HepG2 (cell line): ENCODE data around the gene INTS7. TPM values are rescaled to one million over a fixed set of nuclear protein-coding genes. Genes with fewer than 3 reads are reported as not detected.

Experiments used
- FOXP1 ChIP-seq, 2 experiments: fragments of 450-650 bp in 1 of 2; IDR thresholded peaks; 2 replicates each; pipeline ENCODE4 v1.6.1; 2017 to 2018; ENCODE audit warnings: antibody characterized with exemption in 1 of 2
- GTF3A ChIP-seq: sonication (generic); formaldehyde crosslinking; conservative IDR thresholded peaks from 2 replicates; pipeline ENCODE4 v1.4.0; 2020; ENCODE audit warnings: mild to moderate bottlenecking, missing genetic modification reagents
- HNRNPUL1 ChIP-seq: fragments of 200-400 bp; formaldehyde crosslinking; IDR thresholded peaks from 2 replicates; pipeline ENCODE4 v1.6.1; 2017; ENCODE audit warnings: low read depth, mild to moderate bottlenecking, low read length, moderate library complexity
- PHF8 ChIP-seq: sonication (generic); formaldehyde crosslinking; IDR thresholded peaks from 2 replicates; pipeline ENCODE4 v1.5.0; 2020; ENCODE audit warnings: missing genetic modification reagents
- TBX3 ChIP-seq: fragments of 450-650 bp; IDR thresholded peaks from 2 replicates; pipeline ENCODE4 v1.6.1; 2017; ENCODE audit warnings: antibody characterized with exemption, mild to moderate bottlenecking, inconsistent platforms, borderline replicate concordance
- ZMYM2 ChIP-seq: sonication (generic); formaldehyde crosslinking; IDR thresholded peaks from 2 replicates; pipeline ENCODE4 v1.8.0; 2022; ENCODE audit warnings: mild to moderate bottlenecking, missing genetic modification reagents
- ZNF101 ChIP-seq: sonication (generic); formaldehyde crosslinking; IDR thresholded peaks from 2 replicates; pipeline ENCODE4 v1.4.0; 2020; ENCODE audit warnings: mild to moderate bottlenecking, low read depth, missing genetic modification reagents, borderline replicate concordance
- ZNF124 ChIP-seq: sonication (generic); formaldehyde crosslinking; IDR thresholded peaks from 2 replicates; pipeline ENCODE4 v1.4.0; 2020; ENCODE audit warnings: missing genetic modification reagents
- ZNF282 ChIP-seq: fragments of 450-650 bp; IDR thresholded peaks from 2 replicates; pipeline ENCODE4 v1.6.1; 2018; ENCODE audit not compliant: partially characterized antibody
- ZNF530 ChIP-seq: sonication (generic); formaldehyde crosslinking; IDR thresholded peaks from 2 replicates; pipeline ENCODE4 v1.5.0; 2020; ENCODE audit warnings: low read depth, mild to moderate bottlenecking, missing genetic modification reagents
- ZNF615 ChIP-seq: sonication (generic); formaldehyde crosslinking; IDR thresholded peaks from 2 replicates; pipeline ENCODE4 v1.5.0; 2020; ENCODE audit warnings: mild to moderate bottlenecking, missing genetic modification reagents, borderline replicate concordance
- ZNF619 ChIP-seq: sonication (generic); formaldehyde crosslinking; IDR thresholded peaks from 2 replicates; pipeline ENCODE4 v1.4.0; 2020; ENCODE audit warnings: mild to moderate bottlenecking, missing genetic modification reagents
- ZNF790 ChIP-seq: sonication (generic); formaldehyde crosslinking; IDR thresholded peaks from 2 replicates; pipeline ENCODE4 v1.8.0; 2022; ENCODE audit warnings: missing genetic modification reagents, mild to moderate bottlenecking, borderline replicate concordance
- ZNF891 ChIP-seq: sonication (generic); formaldehyde crosslinking; IDR thresholded peaks from 2 replicates; pipeline ENCODE4 v1.5.0; 2020; ENCODE audit warnings: mild to moderate bottlenecking, missing genetic modification reagents
- ZSCAN29 ChIP-seq: sonication (generic); formaldehyde crosslinking; conservative IDR thresholded peaks from 2 replicates; pipeline ENCODE4 v1.4.0; 2020; ENCODE audit warnings: mild to moderate bottlenecking, missing genetic modification reagents
- polyA plus RNA-seq, 8 experiments: library from polyadenylated mRNA; depleted of rRNA in 3 of 8; stranded (reverse) in 7 of 8; unstranded in 1 of 8; fragments of >200 nt; fragmentation: Illumina TruSeq in 4 of 8; extraction: Trizol in 4 of 8; gene quantifications; 2 replicates each; pipeline versions ENCODE4 v1.2.1 to v1.2.3, GENCODE V29; 2011 to 2016; ENCODE audit warnings: low read depth in 4 of 8, missing spikeins in 1 of 8, mixed read lengths in 1 of 8; ENCODE audit not compliant: insufficient read depth in 1 of 8
- total RNA-seq, 5 experiments: library from RNA; depleted of rRNA; stranded (reverse); fragments of >200 nt; fragmentation: Illumina TruSeq; extraction: Trizol; gene quantifications; 2 replicates each; pipeline ENCODE4 v1.2.3, GENCODE V29; 2016; ENCODE audit warnings: low read depth in 1 of 5
- TF ChIP-seq, protein P1 (sequence below): sonication (generic); formaldehyde crosslinking; IDR thresholded peaks from 2 replicates; pipeline ENCODE4 v1.9.0; 2022; ENCODE audit warnings: low read depth, missing genetic modification reagents
- TF ChIP-seq, protein P2 (sequence below): IDR thresholded peaks from 2 replicates; pipeline ENCODE4 v1.6.1; 2016; ENCODE audit warnings: low read depth, borderline replicate concordance
- TF ChIP-seq, protein P3 (sequence below): fragments of 450-650 bp; IDR thresholded peaks from 2 replicates; pipeline ENCODE4 v1.6.1; 2017; ENCODE audit warnings: mild to moderate bottlenecking
- TF ChIP-seq, protein P4 (sequence below): sonication (generic); formaldehyde crosslinking; IDR thresholded peaks from 2 replicates; pipeline ENCODE4 v1.9.0; 2022; ENCODE audit warnings: missing genetic modification reagents, mild to moderate bottlenecking, borderline replicate concordance
- TF ChIP-seq, protein P5 (sequence below): sonication (generic); formaldehyde crosslinking; IDR thresholded peaks from 2 replicates; pipeline ENCODE4 v1.4.0; 2020; ENCODE audit warnings: missing genetic modification reagents, mild to moderate bottlenecking, borderline replicate concordance

INTS7 gene
- total and polyA plus RNA-seq, 2 of the 13 experiments (the other 11 are each of a cell fraction or from before 2014, with no cell fraction given) = 18.3 to 22.4 TPM

DNA sequence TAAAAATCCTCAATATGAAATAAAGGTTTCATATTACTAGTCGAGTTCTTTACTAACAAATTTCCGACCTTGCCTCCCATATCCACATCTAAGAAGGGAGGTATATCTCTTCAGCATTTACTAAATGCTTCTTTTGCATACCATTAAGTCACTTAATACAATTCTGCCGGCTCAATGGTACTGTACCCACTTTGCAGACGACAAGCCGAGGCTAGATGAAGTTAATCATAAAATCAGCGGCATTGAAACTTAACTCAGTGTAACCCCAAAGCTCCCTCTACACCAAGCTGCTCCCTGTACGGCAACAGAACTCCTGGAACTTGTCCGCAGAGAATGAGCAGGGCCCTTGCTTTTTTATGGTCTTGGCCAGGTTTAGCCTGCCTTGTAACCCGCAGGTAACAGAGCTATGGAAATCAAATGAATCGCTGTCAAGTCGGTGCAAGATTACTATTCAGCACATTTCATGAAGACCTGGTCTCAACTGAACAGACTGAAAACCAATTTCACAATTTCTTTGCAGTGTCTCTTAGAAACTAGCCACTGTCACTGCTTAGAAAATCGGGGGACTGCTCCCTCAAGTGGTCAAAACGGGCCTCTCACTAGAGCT, 738 bp downstream of the INTS7 start (continued):
- TF ChIP-seq, protein P1, sequence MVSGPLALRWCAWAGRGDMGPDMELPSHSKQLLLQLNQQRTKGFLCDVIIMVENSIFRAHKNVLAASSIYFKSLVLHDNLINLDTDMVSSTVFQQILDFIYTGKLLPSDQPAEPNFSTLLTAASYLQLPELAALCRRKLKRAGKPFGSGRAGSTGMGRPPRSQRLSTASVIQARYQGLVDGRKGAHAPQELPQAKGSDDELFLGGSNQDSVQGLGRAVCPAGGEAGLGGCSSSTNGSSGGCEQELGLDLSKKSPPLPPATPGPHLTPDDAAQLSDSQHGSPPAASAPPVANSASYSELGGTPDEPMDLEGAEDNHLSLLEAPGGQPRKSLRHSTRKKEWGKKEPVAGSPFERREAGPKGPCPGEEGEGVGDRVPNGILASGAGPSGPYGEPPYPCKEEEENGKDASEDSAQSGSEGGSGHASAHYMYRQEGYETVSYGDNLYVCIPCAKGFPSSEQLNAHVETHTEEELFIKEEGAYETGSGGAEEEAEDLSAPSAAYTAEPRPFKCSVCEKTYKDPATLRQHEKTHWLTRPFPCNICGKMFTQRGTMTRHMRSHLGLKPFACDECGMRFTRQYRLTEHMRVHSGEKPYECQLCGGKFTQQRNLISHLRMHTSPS (CRISPR knock-in tag) = no peak
- TF ChIP-seq GTF3A (CRISPR knock-in tag) (0 out of 2 replicates have a peak, but pooled peaks have one; percentile 27), ZNF619 (CRISPR knock-in tag) (no peak), ZMYM2 (peak; percentile 47; the same call in 1 of the 2 replicates), ZNF615 (CRISPR knock-in tag) (peak; percentile 77; the same call in 1 of the 2 replicates), ZNF282 (no peak), ZNF891 (CRISPR knock-in tag) (no peak), TBX3 (no peak), HNRNPUL1 (no peak), ZNF101 (CRISPR knock-in tag) (no peak), ZNF790 (CRISPR knock-in tag) (no peak), FOXP1 (IDR thresholded peaks at IDR 0.05) (no peak), FOXP1 (CRISPR knock-in tag; IDR thresholded peaks at IDR 0.05) (no peak), ZNF124 (no peak), PHF8 (CRISPR knock-in tag) (no peak), ZNF530 (CRISPR knock-in tag) (no peak), ZSCAN29 (no peak)
- TF ChIP-seq, protein P2, sequence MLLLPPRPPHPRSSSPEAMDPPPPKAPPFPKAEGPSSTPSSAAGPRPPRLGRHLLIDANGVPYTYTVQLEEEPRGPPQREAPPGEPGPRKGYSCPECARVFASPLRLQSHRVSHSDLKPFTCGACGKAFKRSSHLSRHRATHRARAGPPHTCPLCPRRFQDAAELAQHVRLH (CRISPR knock-in tag) = no peak
- TF ChIP-seq, protein P3, sequence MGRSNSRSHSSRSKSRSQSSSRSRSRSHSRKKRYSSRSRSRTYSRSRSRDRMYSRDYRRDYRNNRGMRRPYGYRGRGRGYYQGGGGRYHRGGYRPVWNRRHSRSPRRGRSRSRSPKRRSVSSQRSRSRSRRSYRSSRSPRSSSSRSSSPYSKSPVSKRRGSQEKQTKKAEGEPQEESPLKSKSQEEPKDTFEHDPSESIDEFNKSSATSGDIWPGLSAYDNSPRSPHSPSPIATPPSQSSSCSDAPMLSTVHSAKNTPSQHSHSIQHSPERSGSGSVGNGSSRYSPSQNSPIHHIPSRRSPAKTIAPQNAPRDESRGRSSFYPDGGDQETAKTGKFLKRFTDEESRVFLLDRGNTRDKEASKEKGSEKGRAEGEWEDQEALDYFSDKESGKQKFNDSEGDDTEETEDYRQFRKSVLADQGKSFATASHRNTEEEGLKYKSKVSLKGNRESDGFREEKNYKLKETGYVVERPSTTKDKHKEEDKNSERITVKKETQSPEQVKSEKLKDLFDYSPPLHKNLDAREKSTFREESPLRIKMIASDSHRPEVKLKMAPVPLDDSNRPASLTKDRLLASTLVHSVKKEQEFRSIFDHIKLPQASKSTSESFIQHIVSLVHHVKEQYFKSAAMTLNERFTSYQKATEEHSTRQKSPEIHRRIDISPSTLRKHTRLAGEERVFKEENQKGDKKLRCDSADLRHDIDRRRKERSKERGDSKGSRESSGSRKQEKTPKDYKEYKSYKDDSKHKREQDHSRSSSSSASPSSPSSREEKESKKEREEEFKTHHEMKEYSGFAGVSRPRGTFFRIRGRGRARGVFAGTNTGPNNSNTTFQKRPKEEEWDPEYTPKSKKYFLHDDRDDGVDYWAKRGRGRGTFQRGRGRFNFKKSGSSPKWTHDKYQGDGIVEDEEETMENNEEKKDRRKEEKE = no peak
- TF ChIP-seq, protein P4, sequence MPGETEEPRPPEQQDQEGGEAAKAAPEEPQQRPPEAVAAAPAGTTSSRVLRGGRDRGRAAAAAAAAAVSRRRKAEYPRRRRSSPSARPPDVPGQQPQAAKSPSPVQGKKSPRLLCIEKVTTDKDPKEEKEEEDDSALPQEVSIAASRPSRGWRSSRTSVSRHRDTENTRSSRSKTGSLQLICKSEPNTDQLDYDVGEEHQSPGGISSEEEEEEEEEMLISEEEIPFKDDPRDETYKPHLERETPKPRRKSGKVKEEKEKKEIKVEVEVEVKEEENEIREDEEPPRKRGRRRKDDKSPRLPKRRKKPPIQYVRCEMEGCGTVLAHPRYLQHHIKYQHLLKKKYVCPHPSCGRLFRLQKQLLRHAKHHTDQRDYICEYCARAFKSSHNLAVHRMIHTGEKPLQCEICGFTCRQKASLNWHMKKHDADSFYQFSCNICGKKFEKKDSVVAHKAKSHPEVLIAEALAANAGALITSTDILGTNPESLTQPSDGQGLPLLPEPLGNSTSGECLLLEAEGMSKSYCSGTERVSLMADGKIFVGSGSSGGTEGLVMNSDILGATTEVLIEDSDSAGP = no peak
- TF ChIP-seq, protein P5, sequence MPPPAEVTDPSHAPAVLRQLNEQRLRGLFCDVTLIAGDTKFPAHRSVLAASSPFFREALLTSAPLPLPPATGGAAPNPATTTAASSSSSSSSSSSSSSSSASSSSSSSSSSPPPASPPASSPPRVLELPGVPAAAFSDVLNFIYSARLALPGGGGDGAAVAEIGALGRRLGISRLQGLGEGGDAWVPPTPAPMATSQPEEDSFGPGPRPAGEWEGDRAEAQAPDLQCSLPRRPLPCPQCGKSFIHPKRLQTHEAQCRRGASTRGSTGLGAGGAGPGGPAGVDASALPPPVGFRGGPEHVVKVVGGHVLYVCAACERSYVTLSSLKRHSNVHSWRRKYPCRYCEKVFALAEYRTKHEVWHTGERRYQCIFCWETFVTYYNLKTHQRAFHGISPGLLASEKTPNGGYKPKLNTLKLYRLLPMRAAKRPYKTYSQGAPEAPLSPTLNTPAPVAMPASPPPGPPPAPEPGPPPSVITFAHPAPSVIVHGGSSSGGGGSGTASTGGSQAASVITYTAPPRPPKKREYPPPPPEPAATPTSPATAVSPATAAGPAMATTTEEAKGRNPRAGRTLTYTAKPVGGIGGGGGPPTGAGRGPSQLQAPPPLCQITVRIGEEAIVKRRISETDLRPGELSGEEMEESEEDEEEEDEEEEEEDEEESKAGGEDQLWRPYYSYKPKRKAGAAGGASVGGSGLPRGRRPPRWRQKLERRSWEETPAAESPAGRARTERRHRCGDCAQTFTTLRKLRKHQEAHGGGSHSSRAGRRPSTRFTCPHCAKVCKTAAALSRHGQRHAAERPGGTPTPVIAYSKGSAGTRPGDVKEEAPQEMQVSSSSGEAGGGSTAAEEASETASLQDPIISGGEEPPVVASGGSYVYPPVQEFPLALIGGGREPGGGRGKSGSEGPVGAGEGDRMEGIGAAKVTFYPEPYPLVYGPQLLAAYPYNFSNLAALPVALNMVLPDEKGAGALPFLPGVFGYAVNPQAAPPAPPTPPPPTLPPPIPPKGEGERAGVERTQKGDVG (CRISPR knock-in tag) = no peak
